Activated naive CD4-positive, alpha-beta T cell treated with anti-CD3 and anti-CD28 coated beads, Interleukin-2, amount 50 U/mL, for 24 hours (primary cell): ENCODE data around the gene TRABD2A.

Experiments
- H3K27ac Mint-ChIP-seq: one replicate; pipeline ENCODE4 v1.8.0; 2021; ENCODE audit warnings: mild to moderate bottlenecking, mixed read lengths
- H3K27me3 Mint-ChIP-seq: one replicate; pipeline ENCODE4 v1.8.0; 2021; ENCODE audit warnings: mixed read lengths
- H3K36me3 Mint-ChIP-seq: one replicate; pipeline ENCODE4 v1.8.0; 2021; ENCODE audit warnings: mixed read lengths
- H3K4me1 Mint-ChIP-seq: one replicate; pipeline ENCODE4 v1.8.0; 2021; ENCODE audit warnings: mixed read lengths
- H3K4me3 Mint-ChIP-seq: one replicate; pipeline ENCODE4 v1.8.0; 2021; ENCODE audit warnings: mild to moderate bottlenecking, mixed read lengths
- H3K9me3 Mint-ChIP-seq: one replicate; pipeline ENCODE4 v1.8.0; 2021; ENCODE audit warnings: mixed read lengths

Gene TRABD2A

GRCh38 chr2:84894131-84894586, 13.3 kb upstream of the TRABD2A start:
- Mint-ChIP-seq H3K27me3 (no peaks in the 10 kb centered on the region), H3K27ac (peak overlapping the region; percentile 96), H3K9me3 (no peaks in the 10 kb centered on the region), H3K4me3 (peak overlapping the region; percentile 72), H3K36me3 (no peaks in the 10 kb centered on the region), H3K4me1 (peaks cover 58% of the 10 kb centered on the region)

DNA sequence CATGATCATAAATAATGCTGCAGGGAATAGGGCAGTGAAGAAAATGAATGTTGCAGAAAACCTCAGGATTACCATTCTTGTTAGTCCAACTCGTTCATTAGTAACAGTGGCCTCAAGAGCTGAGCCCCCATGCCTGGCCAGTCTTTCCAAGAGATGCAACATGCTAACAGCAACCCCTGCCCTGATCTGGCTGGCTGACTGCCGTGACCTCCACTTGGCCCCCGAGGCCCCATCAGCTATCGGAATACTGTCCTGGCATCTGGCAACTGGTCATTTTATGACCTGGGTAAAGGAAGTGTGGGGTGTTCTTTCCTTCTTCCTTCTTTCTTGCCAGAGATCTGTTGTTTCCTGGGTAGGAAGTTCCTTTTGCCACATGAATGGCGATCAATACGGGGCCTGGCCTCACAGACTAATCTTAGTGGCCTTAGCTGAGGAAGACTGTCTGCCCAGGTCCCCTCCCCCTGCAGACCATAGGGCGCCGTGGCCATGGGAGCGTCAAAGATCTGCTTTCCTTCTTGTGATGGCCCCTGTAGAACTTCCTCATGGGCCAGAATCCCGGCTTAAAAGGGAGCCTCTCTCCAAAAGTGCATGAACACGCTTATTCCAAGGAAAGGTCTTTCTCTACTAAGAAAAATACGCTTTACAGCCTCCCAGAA, 10.6 kb upstream of the TRABD2A start:
- H3K27ac Mint-ChIP-seq = peak overlapping the region; percentile 32
- H3K4me3 Mint-ChIP-seq = no peak overlapping the region
- no peaks in the 10 kb centered on the region for H3K27me3 Mint-ChIP-seq
- peaks cover 56% of the 10 kb centered on the region for H3K4me1 Mint-ChIP-seq
- no peaks in the 10 kb centered on the region for H3K36me3 Mint-ChIP-seq
- H3K9me3 Mint-ChIP-seq = no peaks in the 10 kb centered on the region

GRCh38 chr2:84889332-84889731, 8.4 kb upstream of the TRABD2A start:
- Mint-ChIP-seq H3K27ac (peak overlapping the region; percentile 96), H3K9me3 (no peaks in the 10 kb centered on the region), H3K4me3 (peak overlapping the region; percentile 73), H3K36me3 (no peaks in the 10 kb centered on the region), H3K27me3 (no peaks in the 10 kb centered on the region), H3K4me1 (peaks cover 45% of the 10 kb centered on the region)

- Mint-ChIP-seq H3K27ac (peak overlapping the region; percentile 96), H3K4me3 (peak overlapping the region; percentile 73), H3K36me3 (no peaks in the 10 kb centered on the region), H3K27me3 (no peaks in the 10 kb centered on the region), H3K9me3 (no peaks in the 10 kb centered on the region), H3K4me1 (peaks cover 45% of the 10 kb centered on the region)
Measured at GRCh38 chr2:84888401-84889276, 7.8 kb upstream of the TRABD2A start.

- Mint-ChIP-seq H3K4me3 (no peak overlapping the region), H3K9me3 (no peaks in the 10 kb centered on the region), H3K4me1 (peaks cover 59% of the 10 kb centered on the region), H3K27ac (peak overlapping the region; percentile 79), H3K36me3 (no peaks in the 10 kb centered on the region), H3K27me3 (no peaks in the 10 kb centered on the region)
Measured at GRCh38 chr2:84886791-84887190, 5.9 kb upstream of the TRABD2A start.

- Mint-ChIP-seq H3K27ac (peak overlapping the region; percentile 48), H3K4me1 (peaks cover 59% of the 10 kb centered on the region), H3K9me3 (no peaks in the 10 kb centered on the region), H3K36me3 (no peaks in the 10 kb centered on the region), H3K27me3 (no peaks in the 10 kb centered on the region), H3K4me3 (no peak overlapping the region)
Measured at GRCh38 chr2:84885111-84885510, 4.2 kb upstream of the TRABD2A start.

DNA sequence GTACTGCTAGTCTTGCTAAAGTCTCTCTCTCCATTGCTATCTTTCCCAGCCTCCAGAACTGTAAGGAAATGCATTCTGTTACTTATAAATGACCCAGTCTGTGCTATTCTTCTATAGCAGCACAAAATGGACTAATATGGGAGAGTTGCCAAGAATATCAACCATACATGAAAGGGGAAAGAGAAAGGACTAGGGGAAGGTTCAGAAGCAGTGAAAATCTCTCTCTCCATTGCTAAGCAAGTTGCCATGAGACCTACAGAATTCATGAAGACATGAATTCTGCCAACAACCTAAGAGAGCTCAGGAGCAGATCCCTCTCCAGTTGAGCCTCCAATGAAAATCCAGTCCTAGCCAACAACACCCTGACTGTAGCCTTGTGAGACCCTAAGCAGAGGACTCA, 3.6 kb upstream of the TRABD2A start:
- H3K4me3 Mint-ChIP-seq = no peak overlapping the region
- peaks cover 55% of the 10 kb centered on the region for H3K4me1 Mint-ChIP-seq
- no peaks in the 10 kb centered on the region for H3K27me3 Mint-ChIP-seq
- H3K36me3 Mint-ChIP-seq = no peaks in the 10 kb centered on the region
- H3K9me3 Mint-ChIP-seq = no peaks in the 10 kb centered on the region
- H3K27ac Mint-ChIP-seq = no peak overlapping the region

DNA sequence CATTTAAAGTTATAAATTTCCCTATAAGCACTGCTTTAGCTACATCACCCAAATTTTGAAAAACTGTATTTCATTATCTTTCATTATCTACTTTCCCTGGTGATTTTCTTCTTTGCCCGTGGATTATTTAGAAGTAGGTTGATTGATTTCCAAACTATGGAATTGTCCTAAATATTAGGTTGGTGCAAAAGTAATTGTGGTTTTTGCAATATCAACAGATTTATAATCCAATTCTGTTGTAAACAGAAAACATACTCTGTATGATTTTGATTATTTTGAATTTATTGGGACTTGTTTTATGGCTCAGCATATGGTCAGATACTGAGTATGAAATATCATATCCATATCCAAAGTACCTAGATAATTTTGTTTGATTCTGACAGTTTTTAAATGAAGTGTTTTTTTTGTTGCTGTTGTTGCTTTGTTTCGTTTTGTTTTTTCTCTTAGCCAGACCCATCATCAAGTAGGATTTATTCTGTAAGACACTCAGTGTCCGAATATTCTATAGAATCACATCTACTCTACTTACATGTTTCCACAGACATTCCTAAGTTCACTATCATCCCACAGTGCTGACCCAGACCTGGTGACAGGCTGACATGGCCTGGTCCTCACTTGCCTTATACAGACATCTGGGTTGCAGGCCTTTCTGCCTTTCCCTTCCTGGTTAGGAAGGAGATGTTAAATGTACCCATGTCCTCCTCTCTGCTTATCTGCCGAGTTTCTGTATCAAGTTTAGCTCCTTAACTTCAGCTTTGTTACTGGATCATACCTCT, 2.1 kb upstream of the TRABD2A start:
- peak overlapping the region; percentile 95 for H3K4me3 Mint-ChIP-seq
- peak overlapping the region; percentile 94 for H3K27ac Mint-ChIP-seq
- peaks cover under 1% of the 10 kb centered on the region for H3K36me3 Mint-ChIP-seq
- H3K4me1 Mint-ChIP-seq = peaks cover 49% of the 10 kb centered on the region
- H3K27me3 Mint-ChIP-seq = no peaks in the 10 kb centered on the region
- H3K9me3 Mint-ChIP-seq = no peaks in the 10 kb centered on the region

DNA sequence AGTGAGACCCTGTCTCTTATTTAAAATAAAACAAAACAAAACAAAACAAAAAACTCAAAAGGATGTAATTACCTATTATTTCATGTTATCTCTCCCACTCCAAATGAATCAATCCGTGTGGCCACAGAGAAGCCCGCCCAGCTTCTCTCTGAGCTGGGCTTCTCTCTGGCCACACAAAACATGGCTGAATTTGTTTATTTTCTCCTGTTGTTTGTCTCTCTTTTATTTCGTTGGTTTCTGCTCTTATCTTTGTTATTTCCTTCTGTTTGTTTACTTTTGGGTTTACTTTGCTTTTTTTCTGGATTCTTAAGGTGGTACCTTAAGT, 1.5 kb upstream of the TRABD2A start:
- Mint-ChIP-seq H3K4me3 (peak overlapping the region; percentile 95), H3K9me3 (no peaks in the 10 kb centered on the region), H3K4me1 (peaks cover 53% of the 10 kb centered on the region), H3K36me3 (peaks cover 2% of the 10 kb centered on the region), H3K27me3 (no peaks in the 10 kb centered on the region), H3K27ac (peak overlapping the region; percentile 94)

GRCh38 chr2:84881581-84882413, 913 bp upstream of the TRABD2A start:
- Mint-ChIP-seq H3K9me3 (no peaks in the 10 kb centered on the region), H3K27me3 (no peaks in the 10 kb centered on the region), H3K27ac (peak overlapping the region; percentile 94), H3K36me3 (peaks cover 2% of the 10 kb centered on the region), H3K4me3 (peak overlapping the region; percentile 95), H3K4me1 (peaks cover 53% of the 10 kb centered on the region)

- Mint-ChIP-seq H3K27me3 (no peaks in the 10 kb centered on the region), H3K4me1 (peaks cover 63% of the 10 kb centered on the region), H3K9me3 (no peaks in the 10 kb centered on the region), H3K27ac (peak overlapping the region; percentile 97), H3K36me3 (peaks cover 3% of the 10 kb centered on the region), H3K4me3 (peak overlapping the region; percentile 95)
Measured at GRCh38 chr2:84880395-84880644, 564 bp downstream of the TRABD2A start.

- Mint-ChIP-seq H3K9me3 (no peaks in the 10 kb centered on the region), H3K27me3 (no peaks in the 10 kb centered on the region), H3K27ac (peak overlapping the region; percentile 97), H3K4me3 (peak overlapping the region; percentile 95), H3K4me1 (peaks cover 64% of the 10 kb centered on the region), H3K36me3 (peaks cover 9% of the 10 kb centered on the region)
Measured at GRCh38 chr2:84879584-84880394, 1.1 kb downstream of the TRABD2A start.

DNA sequence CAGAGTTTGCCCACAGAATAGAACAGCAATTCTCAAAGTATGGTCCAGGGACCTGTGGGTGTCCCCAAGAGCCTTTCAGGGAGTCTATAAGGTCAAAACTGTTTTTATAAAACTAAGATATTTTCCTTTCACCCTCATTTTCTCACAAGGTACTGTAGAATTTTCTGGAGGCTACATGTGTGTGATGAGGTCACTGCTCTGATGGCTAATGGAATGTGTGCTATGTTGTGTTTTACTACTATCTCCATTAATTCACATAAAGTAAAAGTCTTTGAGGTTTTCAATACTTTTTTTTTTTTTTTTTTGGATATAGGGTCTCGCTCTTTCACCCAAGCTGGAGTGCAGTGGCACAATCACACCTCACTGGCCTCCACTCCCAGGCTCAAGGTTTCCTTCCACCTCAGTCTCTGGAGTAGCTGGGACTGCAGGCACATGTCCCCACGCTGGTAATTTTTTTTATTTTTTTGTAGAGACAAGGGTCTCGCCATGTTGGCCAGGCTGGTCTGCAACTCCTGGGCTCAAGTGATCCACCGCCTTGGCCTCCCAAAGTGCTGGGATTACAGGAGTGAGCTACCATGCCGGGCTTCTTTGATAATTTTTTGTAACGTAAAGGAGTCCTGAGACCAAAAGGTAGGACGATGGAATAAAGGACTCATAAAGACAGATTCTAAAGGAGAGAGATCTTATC, 1.8 kb downstream of the TRABD2A start:
- H3K27ac Mint-ChIP-seq = peak overlapping the region; percentile 96
- peaks cover 64% of the 10 kb centered on the region for H3K4me1 Mint-ChIP-seq

GRCh38 chr2:84878459-84878858, 2.4 kb downstream of the TRABD2A start:
- H3K9me3 Mint-ChIP-seq = no peaks in the 10 kb centered on the region
- H3K4me3 Mint-ChIP-seq = peak overlapping the region; percentile 95
- peaks cover 65% of the 10 kb centered on the region for H3K4me1 Mint-ChIP-seq
- peak overlapping the region; percentile 96 for H3K27ac Mint-ChIP-seq
- peaks cover 12% of the 10 kb centered on the region for H3K36me3 Mint-ChIP-seq
- no peaks in the 10 kb centered on the region for H3K27me3 Mint-ChIP-seq

More for the DNA sequence above, 1.8 kb downstream of the TRABD2A start:
- Mint-ChIP-seq H3K27me3 (no peaks in the 10 kb centered on the region), H3K4me3 (peak overlapping the region; percentile 95), H3K9me3 (no peaks in the 10 kb centered on the region), H3K36me3 (peaks cover 12% of the 10 kb centered on the region)
